HCT116 (cell line): ENCODE measurements around the gene HBB. TPM values are rescaled to one million over a fixed set of nuclear protein-coding genes. Genes with fewer than 3 reads are reported as not detected.

Experiments used
- ATAC-seq: fragments of 200-7000 bp; cut with Tn5 transposase; 2 replicates; pipeline ENCODE4 v1.9.1; 2020; ENCODE audit warnings: mild to moderate bottlenecking, moderate library complexity
- BruUV-seq: library from RNA; stranded (reverse); fragments of 400-500 nt; replicated peaks from 2 replicates; lab custom pipeline; 2021; lab: Mats Ljungman, UMichigan
- CTCF ChIA-PET: fragments of 300-600 bp; sonication (Branson Sonifier 250); formaldehyde crosslinking; loops from one replicate; lab custom pipeline; 2021; ENCODE audit warnings: antibody characterized with exemption; lab: Charles Lee
- POLR2A ChIA-PET: fragments of 300-600, 350-600 bp; sonication (Branson Sonifier 250); formaldehyde crosslinking; loops from one replicate; lab custom pipeline; 2021; ENCODE audit warnings: antibody characterized with exemption; lab: Charles Lee
- RAD21 ChIA-PET, 2 experiments: fragments of 300-600 bp; sonication (Branson Sonifier 250); formaldehyde crosslinking; loops; one replicate each; lab custom pipeline; 2023; ENCODE audit warnings: low total read pairs in 2 of 2; ENCODE audit not compliant: uncharacterized antibody in 2 of 2, unreplicated experiment in 2 of 2, low non-redundant PET in 1 of 2; lab: Charles Lee
- DNase-seq: peaks from one replicate; pipeline ENCODE4 v3.0.0-alpha.2; 2010; ENCODE audit warnings: low read depth, low spot score
- H2AFZ ChIP-seq: fragments of 200-600 bp; shearing (Covaris generic), sonication (generic); 2 replicates; pipeline ENCODE4 v1.6.1; 2017; ENCODE audit warnings: low read depth, mixed run types, mixed read lengths, antibody characterized with exemption, low read length; ENCODE audit not compliant: poor library complexity, severe bottlenecking
- H3K27ac ChIP-seq: 2 replicates; pipeline ENCODE4 v1.5.1; 2012; ENCODE audit warnings: low read depth, low read length
- H3K27me3 ChIP-seq: fragments of 200-600 bp; sonication (generic); 2 replicates; pipeline ENCODE4 v1.6.1; 2016; ENCODE audit warnings: mixed run types, low read length, mixed read lengths; ENCODE audit not compliant: insufficient read depth
- H3K36me3 ChIP-seq, 2 experiments: fragments of 200-500 bp in 1 of 2; fragments of 200-600 bp in 1 of 2; sonication (Bioruptor generic) in 1 of 2; sonication (generic) in 1 of 2; 2 replicates each; pipeline versions ENCODE4 v1.5.1 to v1.6.1; 2014 to 2016; ENCODE audit warnings: low read length in 2 of 2, inconsistent platforms in 1 of 2, mixed read lengths in 1 of 2, mixed run types in 1 of 2; ENCODE audit not compliant: insufficient read depth in 2 of 2, control insufficient read depth in 1 of 2
- H3K4me1 ChIP-seq, 2 experiments: fragments of 200-600 bp in 1 of 2; sonication (generic) in 1 of 2; 2 replicates each; pipeline versions ENCODE4 v1.5.1 to v1.6.1; 2012 to 2017; ENCODE audit warnings: low read length in 2 of 2, inconsistent platforms in 1 of 2, mild to moderate bottlenecking in 1 of 2, mixed read lengths in 1 of 2, mixed run types in 1 of 2, moderate library complexity in 1 of 2; ENCODE audit not compliant: insufficient read depth in 2 of 2, control insufficient read depth in 1 of 2
- H3K4me2 ChIP-seq: fragments of 200-600 bp; sonication (generic); 2 replicates; pipeline ENCODE4 v1.6.1; 2017; ENCODE audit warnings: mixed run types, low read length, mixed read lengths
- H3K4me3 ChIP-seq, 2 experiments: fragments of 200-600 bp in 1 of 2; sonication (generic) in 1 of 2; replicated peaks in 1 of 2; 2 replicates each; pipeline ENCODE4 v1.5.1; 2011 to 2016; ENCODE audit warnings: low read length in 2 of 2, control low read depth in 1 of 2, low read depth in 1 of 2, mild to moderate bottlenecking in 1 of 2, mixed read lengths in 1 of 2, mixed run types in 1 of 2
- H3K79me2 ChIP-seq: fragments of 200-600 bp; sonication (generic); 2 replicates; pipeline ENCODE4 v1.6.1; 2017; ENCODE audit warnings: mild to moderate bottlenecking, mixed run types, low read length, moderate library complexity, mixed read lengths; ENCODE audit not compliant: insufficient read depth
- H3K9ac ChIP-seq: fragments of 200-600 bp; sonication (generic); 2 replicates; pipeline ENCODE4 v1.6.1; 2016; ENCODE audit warnings: low read length, mixed read lengths
- H3K9me2 ChIP-seq: fragments of 200-600 bp; sonication (generic), shearing (Covaris generic); 2 replicates; pipeline ENCODE4 v1.6.1; 2017; ENCODE audit warnings: mixed run types, mild to moderate bottlenecking, moderate library complexity; ENCODE audit not compliant: insufficient read depth
- H3K9me3 ChIP-seq, 2 experiments: fragments of 200-500 bp in 1 of 2; fragments of 200-600 bp in 1 of 2; sonication (Bioruptor generic) in 1 of 2; sonication (generic) in 1 of 2; 2 replicates each; pipeline ENCODE4 v1.6.1; 2014 to 2017; ENCODE audit warnings: low read length in 2 of 2, mixed read lengths in 2 of 2, inconsistent platforms in 1 of 2, low read depth in 1 of 2, mild to moderate bottlenecking in 1 of 2, mixed run types in 1 of 2, moderate library complexity in 1 of 2; ENCODE audit not compliant: control insufficient read depth in 1 of 2, insufficient read depth in 1 of 2
- H4K20me1 ChIP-seq: fragments of 200-600 bp; sonication (generic), shearing (Covaris generic); 2 replicates; pipeline ENCODE4 v1.6.1; 2017; ENCODE audit warnings: mixed run types, mild to moderate bottlenecking, moderate library complexity; ENCODE audit not compliant: insufficient read depth
- CEBPB ChIP-seq: IDR thresholded peaks from 2 replicates; pipeline ENCODE4 v1.6.1; 2012; ENCODE audit warnings: low read depth
- ELF1 ChIP-seq: IDR thresholded peaks from 2 replicates; pipeline ENCODE4 v1.6.1; 2012; ENCODE audit warnings: low read depth, borderline replicate concordance
- EZH2phosphoT487 ChIP-seq: fragments of 200-600 bp; IDR thresholded peaks from 2 replicates; pipeline ENCODE4 v1.6.1; 2018; ENCODE audit warnings: antibody characterized with exemption, borderline replicate concordance
- FOSL1 ChIP-seq: IDR thresholded peaks from 2 replicates; pipeline ENCODE4 v1.6.1; 2012; ENCODE audit warnings: low read depth
- POLR2AphosphoS5 ChIP-seq: IDR thresholded peaks from 2 replicates; pipeline ENCODE4 v1.6.1; 2011; ENCODE audit warnings: mild to moderate bottlenecking, low read depth, low read length, moderate library complexity
- SIN3A ChIP-seq: IDR thresholded peaks from 2 replicates; pipeline ENCODE4 v1.6.1; 2012; ENCODE audit warnings: low read depth
- SRF ChIP-seq: IDR thresholded peaks from 2 replicates; pipeline ENCODE4 v1.6.1; 2012; ENCODE audit warnings: low read depth
- YY1 ChIP-seq: IDR thresholded peaks from 2 replicates; pipeline ENCODE4 v1.6.1; 2011; ENCODE audit warnings: low read length, low read depth, moderate library complexity, mild to moderate bottlenecking; ENCODE audit not compliant: insufficient replicate concordance; ENCODE audit errors: extremely low read depth
- ZFX ChIP-seq: fragments of 450-650 bp; IDR thresholded peaks from 2 replicates; pipeline ENCODE4 v1.6.1; 2017
- ZNF274 ChIP-seq: fragments of 200-500 bp; sonication (Bioruptor generic); IDR thresholded peaks from 2 replicates; pipeline ENCODE4 v1.6.1; 2014; ENCODE audit warnings: mild to moderate bottlenecking, low read depth, low read length, inconsistent platforms
- intact Hi-C: fragments of 100-400 bp; cut with micrococcal nuclease; formaldehyde crosslinking; loops from 2 replicates; pipeline ENCODE4 v1.10.0; 2022
- total RNA-seq: library from RNA; stranded (reverse); gene quantifications from one replicate; pipeline ENCODE4 v1.2.1, GENCODE V29; 2021; ENCODE audit not compliant: unreplicated experiment
- TF ChIP-seq, protein P1 (sequence below), 3 experiments: fragments of 200-600 bp in 1 of 3; sonication (generic) in 1 of 3; IDR thresholded peaks in 2 of 3; conservative IDR thresholded peaks in 1 of 3; 2 replicates each; pipeline ENCODE4 v1.5.1; 2012 to 2017; ENCODE audit warnings: low read depth in 2 of 3, low read length in 2 of 3, antibody characterized with exemption in 1 of 3, borderline replicate concordance in 1 of 3, control low read depth in 1 of 3, mild to moderate bottlenecking in 1 of 3, mixed read lengths in 1 of 3, mixed run types in 1 of 3, moderate library complexity in 1 of 3; ENCODE audit not compliant: insufficient read depth in 1 of 3
- TF ChIP-seq, protein P2 (sequence below): IDR thresholded peaks from 2 replicates; pipeline ENCODE4 v1.6.1; 2012

HBB gene
- total RNA-seq, 1 experiment from 2014 or later, result not detected

DNA sequence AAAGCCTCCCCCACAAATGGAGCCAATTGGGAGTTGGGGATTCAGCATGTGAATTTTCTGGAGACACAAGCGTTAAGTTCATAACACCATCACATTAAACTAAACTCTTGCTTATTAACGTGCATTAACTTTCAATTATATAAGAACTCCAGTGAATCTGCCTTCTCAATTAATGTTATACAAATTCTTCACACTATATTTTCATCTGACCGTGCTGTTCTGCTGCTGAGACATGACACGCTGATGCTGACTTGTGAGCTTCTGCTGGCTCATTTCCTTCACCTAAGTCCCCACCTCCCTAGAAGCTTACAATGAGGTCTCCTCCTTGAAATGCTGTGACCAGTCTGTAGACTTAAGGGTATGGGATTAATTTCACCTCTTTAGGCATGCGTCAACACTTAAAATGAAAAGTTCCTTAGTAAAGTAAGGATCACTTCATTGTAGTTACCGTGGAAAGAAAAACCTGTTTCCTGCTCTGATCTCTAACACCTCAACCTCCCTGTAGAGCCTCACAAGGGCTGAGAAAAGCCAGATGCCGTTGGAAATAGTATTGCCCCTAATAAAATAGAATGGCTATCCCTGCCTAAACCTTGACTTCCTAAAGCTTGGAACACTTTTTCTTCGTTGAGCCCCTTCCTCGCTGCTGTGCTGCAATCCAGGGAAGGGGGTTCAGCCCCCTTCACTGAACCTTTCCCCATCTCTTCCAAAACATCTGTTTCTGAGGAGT lies 25.5 kb upstream of the HBB start:
- ATAC-seq, result no peak
- RAD21 ChIA-PET, result no interaction called here
- TF ChIP-seq CEBPB, result no peak
- TF ChIP-seq, protein P1, sequence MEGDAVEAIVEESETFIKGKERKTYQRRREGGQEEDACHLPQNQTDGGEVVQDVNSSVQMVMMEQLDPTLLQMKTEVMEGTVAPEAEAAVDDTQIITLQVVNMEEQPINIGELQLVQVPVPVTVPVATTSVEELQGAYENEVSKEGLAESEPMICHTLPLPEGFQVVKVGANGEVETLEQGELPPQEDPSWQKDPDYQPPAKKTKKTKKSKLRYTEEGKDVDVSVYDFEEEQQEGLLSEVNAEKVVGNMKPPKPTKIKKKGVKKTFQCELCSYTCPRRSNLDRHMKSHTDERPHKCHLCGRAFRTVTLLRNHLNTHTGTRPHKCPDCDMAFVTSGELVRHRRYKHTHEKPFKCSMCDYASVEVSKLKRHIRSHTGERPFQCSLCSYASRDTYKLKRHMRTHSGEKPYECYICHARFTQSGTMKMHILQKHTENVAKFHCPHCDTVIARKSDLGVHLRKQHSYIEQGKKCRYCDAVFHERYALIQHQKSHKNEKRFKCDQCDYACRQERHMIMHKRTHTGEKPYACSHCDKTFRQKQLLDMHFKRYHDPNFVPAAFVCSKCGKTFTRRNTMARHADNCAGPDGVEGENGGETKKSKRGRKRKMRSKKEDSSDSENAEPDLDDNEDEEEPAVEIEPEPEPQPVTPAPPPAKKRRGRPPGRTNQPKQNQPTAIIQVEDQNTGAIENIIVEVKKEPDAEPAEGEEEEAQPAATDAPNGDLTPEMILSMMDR (IDR thresholded peaks at IDR 0.05 in 2 of 3, conservative IDR thresholded peaks at IDR 0.05 in 1 of 3; ENCODE audit: borderline replicate concordance in 1 of 3, insufficient read depth in 1 of 3, low read depth in 2 of 3, low read length in 2 of 3), result no peak
- TF ChIP-seq EZH2phosphoT487, result no peak
- TF ChIP-seq POLR2AphosphoS5, result no peak
- no peak for TF ChIP-seq ZNF274
- no peak for TF ChIP-seq SRF
- TF ChIP-seq, protein P2, sequence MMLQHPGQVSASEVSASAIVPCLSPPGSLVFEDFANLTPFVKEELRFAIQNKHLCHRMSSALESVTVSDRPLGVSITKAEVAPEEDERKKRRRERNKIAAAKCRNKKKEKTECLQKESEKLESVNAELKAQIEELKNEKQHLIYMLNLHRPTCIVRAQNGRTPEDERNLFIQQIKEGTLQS, result no peak
- no peak for TF ChIP-seq ELF1
- no peak for TF ChIP-seq FOSL1
- TF ChIP-seq SIN3A, result no peak
- TF ChIP-seq ZFX, result no peak
- no peak for TF ChIP-seq YY1

More for the DNA sequence above, 25.5 kb upstream of the HBB start:
- Histone ChIP-seq H4K20me1 (no peaks in the 10 kb centered on the region), H3K36me3 (no peaks in the 10 kb centered on the region; a peak in 1 of 4 replicates), H3K9ac (no peak overlapping the region), H3K9me3 (no peaks in the 10 kb centered on the region), H3K27ac (no peak overlapping the region), H3K79me2 (no peaks in the 10 kb centered on the region), H3K27me3 (peaks cover 21% of the 10 kb centered on the region), H2AFZ (no peak overlapping the region), H3K4me1 (no peaks in the 10 kb centered on the region), H3K4me2 (no peak overlapping the region), H3K4me3 (no peak overlapping the region), H3K9me2 (no peaks in the 10 kb centered on the region)
- intact Hi-C loops, result no loop called here
- POLR2A ChIA-PET, result no interaction called here
- BruUV-seq, result no TSS peak
- CTCF ChIA-PET, result no interaction called here
- no peak for DNase-seq
